HL-60 (cell line): ENCODE data around the gene ANKRA2.

ENCODE experiments used
- DNase-seq, 2 experiments: peaks; one replicate each; pipeline ENCODE4 v3.0.0-alpha.2; 2010 to 2020; ENCODE audit warnings: low read depth in 1 of 2, low spot score in 1 of 2
- H3K27ac ChIP-seq: fragments of 250-450 bp; sonication (Bioruptor Pico); replicated peaks from 2 replicates; pipeline ENCODE4 v1.5.1; 2020; ENCODE audit warnings: mild to moderate bottlenecking, moderate library complexity
- H3K27me3 ChIP-seq: fragments of 250-450 bp; sonication (Bioruptor Pico); 2 replicates; pipeline ENCODE4 v1.5.1; 2021; ENCODE audit warnings: mild to moderate bottlenecking, moderate library complexity; ENCODE audit not compliant: insufficient read depth, poor library complexity, severe bottlenecking
- H3K4me3 ChIP-seq: replicated peaks from 2 replicates; pipeline ENCODE4 v1.5.1; 2011; ENCODE audit warnings: mild to moderate bottlenecking, control low read depth, low read length; ENCODE audit not compliant: insufficient read depth
- GABPA ChIP-seq: IDR thresholded peaks from 2 replicates; pipeline ENCODE4 v1.6.1; 2012; ENCODE audit warnings: low read depth
- POLR2AphosphoS5 ChIP-seq: IDR thresholded peaks from 2 replicates; pipeline ENCODE4 v1.6.1; 2012; ENCODE audit warnings: low read depth
- SPI1 ChIP-seq: IDR thresholded peaks from 2 replicates; pipeline ENCODE4 v1.6.1; 2012; ENCODE audit warnings: low read depth, mild to moderate bottlenecking, borderline replicate concordance
- TF ChIP-seq, protein P1 (sequence below): IDR thresholded peaks from one replicate; pipeline ENCODE4 v1.5.1; 2011; ENCODE audit warnings: low read length, control low read depth, inconsistent platforms; ENCODE audit not compliant: insufficient read depth
- TF ChIP-seq, protein P2 (sequence below): IDR thresholded peaks from 2 replicates; pipeline ENCODE4 v1.6.1; 2012; ENCODE audit warnings: low read depth; ENCODE audit not compliant: insufficient replicate concordance

ANKRA2 gene

DNA sequence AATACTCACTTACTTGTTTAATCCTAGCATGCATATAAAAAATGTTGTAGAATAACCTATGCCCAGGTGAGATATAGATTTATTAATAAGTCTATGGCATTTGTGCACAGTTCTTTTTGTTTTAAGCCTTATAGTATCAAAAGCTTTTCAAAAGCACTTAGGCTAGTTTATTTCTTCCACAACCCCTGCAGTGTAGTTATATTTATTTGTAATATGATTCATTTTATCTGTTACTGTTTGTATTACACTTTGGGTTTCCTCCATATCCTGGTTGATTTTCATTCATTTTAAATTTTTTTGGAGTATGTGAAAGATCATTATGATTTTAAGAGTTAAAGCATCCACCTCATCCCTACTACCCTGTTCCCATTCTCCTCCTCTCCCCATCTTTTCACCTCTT is 41.8 kb upstream of the ANKRA2 start:
- TF ChIP-seq, protein P1, sequence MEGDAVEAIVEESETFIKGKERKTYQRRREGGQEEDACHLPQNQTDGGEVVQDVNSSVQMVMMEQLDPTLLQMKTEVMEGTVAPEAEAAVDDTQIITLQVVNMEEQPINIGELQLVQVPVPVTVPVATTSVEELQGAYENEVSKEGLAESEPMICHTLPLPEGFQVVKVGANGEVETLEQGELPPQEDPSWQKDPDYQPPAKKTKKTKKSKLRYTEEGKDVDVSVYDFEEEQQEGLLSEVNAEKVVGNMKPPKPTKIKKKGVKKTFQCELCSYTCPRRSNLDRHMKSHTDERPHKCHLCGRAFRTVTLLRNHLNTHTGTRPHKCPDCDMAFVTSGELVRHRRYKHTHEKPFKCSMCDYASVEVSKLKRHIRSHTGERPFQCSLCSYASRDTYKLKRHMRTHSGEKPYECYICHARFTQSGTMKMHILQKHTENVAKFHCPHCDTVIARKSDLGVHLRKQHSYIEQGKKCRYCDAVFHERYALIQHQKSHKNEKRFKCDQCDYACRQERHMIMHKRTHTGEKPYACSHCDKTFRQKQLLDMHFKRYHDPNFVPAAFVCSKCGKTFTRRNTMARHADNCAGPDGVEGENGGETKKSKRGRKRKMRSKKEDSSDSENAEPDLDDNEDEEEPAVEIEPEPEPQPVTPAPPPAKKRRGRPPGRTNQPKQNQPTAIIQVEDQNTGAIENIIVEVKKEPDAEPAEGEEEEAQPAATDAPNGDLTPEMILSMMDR, result no peak
- Histone ChIP-seq H3K4me3 (no peak overlapping the region), H3K27ac (no peak overlapping the region), H3K27me3 (no peaks in the 10 kb centered on the region)
- DNase-seq, result no peak

DNA sequence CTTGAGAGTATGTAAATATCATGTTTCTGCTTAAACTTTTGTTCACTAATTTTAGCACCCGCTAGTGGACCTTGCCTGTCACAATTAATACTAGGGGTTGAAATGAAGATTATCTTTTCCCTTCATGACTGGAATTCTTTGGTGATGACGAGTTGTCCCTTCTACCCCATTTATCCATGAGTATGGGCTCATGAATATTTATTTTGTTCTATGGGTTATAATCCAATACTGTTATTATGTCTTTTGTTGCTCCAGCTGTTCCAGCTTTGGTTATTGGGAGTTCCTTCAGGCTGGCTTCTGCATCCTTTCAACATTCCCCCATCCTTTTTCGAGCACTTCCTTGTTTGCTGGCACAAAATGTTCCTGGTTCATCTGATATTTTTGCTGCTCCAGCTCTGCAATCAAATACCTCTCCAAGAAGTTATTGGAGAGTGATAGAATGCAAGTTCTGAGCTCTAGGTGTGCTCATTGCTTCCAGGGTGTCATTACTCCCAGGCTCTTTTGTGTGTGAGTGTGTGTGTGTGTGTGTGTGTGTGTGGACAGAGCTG is 40.8 kb upstream of the ANKRA2 start:
- DNase-seq, result no peak
- H3K4me3 ChIP-seq, result no peak overlapping the region
- no peak for TF ChIP-seq GABPA

GRCh38 chr5:73605223-73606087 is 40.0 kb upstream of the ANKRA2 start:
- no peak overlapping the region for H3K27ac ChIP-seq
- no peaks in the 10 kb centered on the region for H3K27me3 ChIP-seq
- no peak overlapping the region for H3K4me3 ChIP-seq
- DNase-seq, result no peak
- TF ChIP-seq, protein P2, sequence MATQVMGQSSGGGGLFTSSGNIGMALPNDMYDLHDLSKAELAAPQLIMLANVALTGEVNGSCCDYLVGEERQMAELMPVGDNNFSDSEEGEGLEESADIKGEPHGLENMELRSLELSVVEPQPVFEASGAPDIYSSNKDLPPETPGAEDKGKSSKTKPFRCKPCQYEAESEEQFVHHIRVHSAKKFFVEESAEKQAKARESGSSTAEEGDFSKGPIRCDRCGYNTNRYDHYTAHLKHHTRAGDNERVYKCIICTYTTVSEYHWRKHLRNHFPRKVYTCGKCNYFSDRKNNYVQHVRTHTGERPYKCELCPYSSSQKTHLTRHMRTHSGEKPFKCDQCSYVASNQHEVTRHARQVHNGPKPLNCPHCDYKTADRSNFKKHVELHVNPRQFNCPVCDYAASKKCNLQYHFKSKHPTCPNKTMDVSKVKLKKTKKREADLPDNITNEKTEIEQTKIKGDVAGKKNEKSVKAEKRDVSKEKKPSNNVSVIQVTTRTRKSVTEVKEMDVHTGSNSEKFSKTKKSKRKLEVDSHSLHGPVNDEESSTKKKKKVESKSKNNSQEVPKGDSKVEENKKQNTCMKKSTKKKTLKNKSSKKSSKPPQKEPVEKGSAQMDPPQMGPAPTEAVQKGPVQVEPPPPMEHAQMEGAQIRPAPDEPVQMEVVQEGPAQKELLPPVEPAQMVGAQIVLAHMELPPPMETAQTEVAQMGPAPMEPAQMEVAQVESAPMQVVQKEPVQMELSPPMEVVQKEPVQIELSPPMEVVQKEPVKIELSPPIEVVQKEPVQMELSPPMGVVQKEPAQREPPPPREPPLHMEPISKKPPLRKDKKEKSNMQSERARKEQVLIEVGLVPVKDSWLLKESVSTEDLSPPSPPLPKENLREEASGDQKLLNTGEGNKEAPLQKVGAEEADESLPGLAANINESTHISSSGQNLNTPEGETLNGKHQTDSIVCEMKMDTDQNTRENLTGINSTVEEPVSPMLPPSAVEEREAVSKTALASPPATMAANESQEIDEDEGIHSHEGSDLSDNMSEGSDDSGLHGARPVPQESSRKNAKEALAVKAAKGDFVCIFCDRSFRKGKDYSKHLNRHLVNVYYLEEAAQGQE, result no peak
- TF ChIP-seq, protein P1, result no peak
- no peak for TF ChIP-seq GABPA
- no peak for TF ChIP-seq SPI1
- no peak for TF ChIP-seq POLR2AphosphoS5

More for the DNA sequence above, 40.8 kb upstream of the ANKRA2 start:
- Histone ChIP-seq H3K27me3 (no peaks in the 10 kb centered on the region), H3K27ac (no peak overlapping the region)

DNA sequence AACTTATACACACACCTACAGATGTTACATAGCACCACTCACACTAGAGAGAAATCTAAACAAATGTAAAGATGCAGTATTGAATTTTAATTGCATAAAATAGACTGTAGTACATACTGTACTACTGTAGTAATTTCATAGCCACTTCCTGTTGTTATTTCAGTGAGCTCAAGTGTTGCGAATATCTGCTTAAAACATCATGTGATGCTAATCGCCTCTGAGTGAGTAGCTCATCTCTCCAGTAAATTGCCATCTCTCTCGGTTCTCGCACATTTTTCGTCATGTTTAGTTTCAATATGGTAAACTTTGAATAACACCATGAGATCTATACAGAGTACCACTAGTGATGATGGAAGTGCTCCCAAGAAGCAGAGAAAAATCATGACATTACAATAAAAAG is 38.6 kb upstream of the ANKRA2 start:
- Histone ChIP-seq H3K27ac (no peak overlapping the region), H3K4me3 (no peak overlapping the region), H3K27me3 (no peaks in the 10 kb centered on the region)
- TF ChIP-seq SPI1 (no peak), GABPA (no peak), POLR2AphosphoS5 (no peak)
- TF ChIP-seq, protein P1, result no peak
- TF ChIP-seq, protein P2, result no peak
- DNase-seq, result no peak
